Stomach (tissue), 9 donors: ENCODE data around the gene TEX30. TPM values are rescaled to one million over a fixed set of nuclear protein-coding genes. Genes with fewer than 3 reads are reported as not detected.

ENCODE experiments used
- DNase-seq, 2 donors: peaks; one replicate each; pipeline versions ENCODE4 v3.0.0 to v3.0.0-alpha.2; 2013 to 2019
- H3K27ac ChIP-seq, 5 donors: fragments of 200-600 bp in 4 of 5; sonication (generic) in 4 of 5; one replicate each; pipeline ENCODE4 v1.5.1; 2013 to 2019; ENCODE audit warnings: mild to moderate bottlenecking in 1 of 5, moderate library complexity in 1 of 5
- H3K27me3 ChIP-seq, 3 donors: fragments of 200-600 bp; sonication (generic); one replicate each; pipeline ENCODE4 v1.5.1; 2017 to 2019; ENCODE audit warnings: mixed run types in 1 of 3
- H3K36me3 ChIP-seq, 4 donors: fragments of 200-600 bp; sonication (generic); 1 replicate in 3 of 4; 2 replicates in 1 of 4; pipeline ENCODE4 v1.5.1; 2016 to 2019
- H3K4me1 ChIP-seq, 4 donors: fragments of 200-600 bp; sonication (generic); one replicate each; pipeline ENCODE4 v1.5.1; 2016 to 2019
- H3K4me3 ChIP-seq, 4 donors: fragments of 200-600 bp; sonication (generic) in 3 of 4; one replicate each; pipeline ENCODE4 v1.5.1; 2016 to 2019; ENCODE audit warnings: mild to moderate bottlenecking in 1 of 4
- H3K9me3 ChIP-seq, 4 donors: fragments of 200-600 bp; sonication (generic); one replicate each; pipeline ENCODE4 v1.5.1; 2016 to 2019
- CTCF ChIP-seq, 7 experiments: fragments of 450-650 bp in 4 of 7; fragments of 200-600 bp in 3 of 7; sonication (generic) in 3 of 7; IDR thresholded peaks; one replicate each; pipeline ENCODE4 v1.5.1; 2016 to 2019; ENCODE audit warnings: antibody characterized with exemption in 7 of 7, control low read depth in 2 of 7, mild to moderate bottlenecking in 1 of 7
- EP300 ChIP-seq: sonication (generic); formaldehyde crosslinking; IDR thresholded peaks from one replicate; pipeline ENCODE4 v1.6.1; 2017; ENCODE audit warnings: antibody characterized with exemption
- POLR2A ChIP-seq, 4 donors: fragments of 450-650 bp; IDR thresholded peaks; one replicate each; pipeline ENCODE4 v1.6.1; 2016; ENCODE audit warnings: antibody characterized with exemption in 4 of 4, control low read depth in 2 of 4, mild to moderate bottlenecking in 1 of 4, moderate library complexity in 1 of 4
- POLR2AphosphoS5 ChIP-seq, 3 donors: sonication (generic); formaldehyde crosslinking; IDR thresholded peaks; one replicate each; pipeline ENCODE4 v1.6.1; 2016; ENCODE audit warnings: antibody characterized with exemption in 3 of 3
- WGBS, 5 donors: extraction: QIAGEN DNeasy Blood & Tissue Kit in 3 of 5; methylation state at CpG; one replicate each; pipeline versions ENCODE4 v1.1.5 to v1.1.7; 2013 to 2018; 5-methylcytosine and 5-hydroxymethylcytosine counted together
- intact Hi-C: fragments of 100-400 bp; cut with DNase I; formaldehyde crosslinking; loops from one replicate; pipeline ENCODE4 v1.15.1; 2023; ENCODE audit warnings: low total_unique reads
- polyA plus RNA-seq, 3 donors: library from polyadenylated mRNA; stranded (reverse); fragments of 200-250 nt; gene quantifications; one replicate each; pipeline ENCODE4 v1.2.3, GENCODE V29; 2013
- total RNA-seq, 5 donors: library from RNA; depleted of rRNA; stranded (reverse); fragments of >200 nt; gene quantifications; one replicate each; pipeline versions ENCODE4 v1.1.0 to v1.2.3, GENCODE V29; 2014 to 2016
- donor health status: healthy with polysubstance abuse.
- donor health status: Bipolar disorder and iron deficiency.
- donor health status: healthy.

TEX30 gene
- total and polyA plus RNA-seq, 8 donors = 8.6 to 50.7 (median 11.6) TPM; not detected in 1

DNA sequence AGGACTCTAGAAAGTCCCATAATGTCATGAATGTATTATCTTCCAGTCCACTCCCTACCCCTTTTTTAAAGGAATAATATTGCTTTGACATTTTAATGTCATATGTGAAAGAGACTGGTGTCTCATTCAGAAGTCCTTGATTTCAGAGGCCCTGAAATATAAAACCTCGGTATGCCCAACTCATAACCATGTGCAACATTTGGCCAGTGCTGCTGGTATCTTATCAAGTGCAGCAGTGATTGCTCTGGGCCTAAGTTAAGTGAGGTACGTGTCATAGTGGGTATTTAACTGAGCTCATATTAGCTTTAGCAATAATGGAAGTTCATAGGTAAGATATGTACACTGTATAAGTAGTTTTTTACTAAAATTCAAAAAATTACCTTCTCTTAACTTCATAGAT lies 14.7 kb downstream of the TEX30 start:
- no peak for TF ChIP-seq POLR2AphosphoS5 (IDR thresholded peaks at IDR 0.05)
- no peak for TF ChIP-seq EP300
- Histone ChIP-seq H3K36me3 (no peaks in the 10 kb centered on the region), H3K4me1 (no peaks in the 10 kb centered on the region), H3K4me3 (no peak overlapping the region), H3K9me3 (no peaks in the 10 kb centered on the region), H3K27ac (no peak overlapping the region), H3K27me3 (no peaks in the 10 kb centered on the region)
- intact Hi-C loops = no loop called here
- no peak for DNase-seq
- 61 to 79% (median 62%) methylated on average over 2 of the region's 2 CpGs for WGBS, 5 donors

GRCh38 chr13:102757006-102757405 lies 16.6 kb downstream of the TEX30 start:
- Histone ChIP-seq H3K4me3 (no peak overlapping the region), H3K9me3 (peaks cover 0 to 3% (median 0%) of the 10 kb centered on the region in 4 donors), H3K27me3 (no peaks in the 10 kb centered on the region), H3K36me3 (no peaks in the 10 kb centered on the region), H3K4me1 (no peaks in the 10 kb centered on the region), H3K27ac (no peak overlapping the region)
- DNase-seq = no peak
- TF ChIP-seq POLR2A (IDR thresholded peaks at IDR 0.05) (no peak), EP300 (no peak), CTCF (IDR thresholded peaks at IDR 0.05) (no peak)
- WGBS, 5 donors = 83 to 90% (median 88%) methylated on average over 1 of the region's 1 CpG
- intact Hi-C loops = no loop called here

DNA sequence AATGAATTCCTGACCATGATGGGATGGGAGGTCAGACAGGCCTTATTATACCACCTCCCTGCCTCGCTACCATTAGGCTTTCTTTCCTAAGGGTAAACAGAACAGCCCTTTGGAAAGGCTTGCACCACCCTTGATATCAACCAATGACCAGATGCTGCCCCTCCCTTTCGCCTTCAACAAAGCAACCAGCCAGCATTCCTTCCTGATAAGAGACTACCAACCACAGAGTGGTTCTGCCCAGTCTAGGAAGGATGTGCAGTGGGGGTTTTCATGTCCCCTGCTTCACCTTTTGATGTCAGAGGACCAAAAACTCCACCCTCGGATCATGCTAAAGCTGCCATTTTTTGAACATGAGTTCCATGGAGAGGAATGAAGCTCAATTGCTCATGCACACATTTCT lies 21.7 kb downstream of the TEX30 start:
- Histone ChIP-seq H3K27me3 (no peaks in the 10 kb centered on the region), H3K27ac (no peak overlapping the region), H3K4me1 (no peaks in the 10 kb centered on the region), H3K36me3 (no peaks in the 10 kb centered on the region), H3K4me3 (no peak overlapping the region), H3K9me3 (peaks cover 0 to 10% (median 7%) of the 10 kb centered on the region in 4 donors)
- no peak for TF ChIP-seq EP300
- TF ChIP-seq CTCF (IDR thresholded peaks at IDR 0.05) = no peak
- no peak for TF ChIP-seq POLR2AphosphoS5 (IDR thresholded peaks at IDR 0.05)
- TF ChIP-seq POLR2A (IDR thresholded peaks at IDR 0.05) = no peak
- intact Hi-C loops = no loop called here
- WGBS, 5 donors = 71 to 84% (median 76%) methylated on average over 3 of the region's 3 CpGs
- no peak for DNase-seq

DNA sequence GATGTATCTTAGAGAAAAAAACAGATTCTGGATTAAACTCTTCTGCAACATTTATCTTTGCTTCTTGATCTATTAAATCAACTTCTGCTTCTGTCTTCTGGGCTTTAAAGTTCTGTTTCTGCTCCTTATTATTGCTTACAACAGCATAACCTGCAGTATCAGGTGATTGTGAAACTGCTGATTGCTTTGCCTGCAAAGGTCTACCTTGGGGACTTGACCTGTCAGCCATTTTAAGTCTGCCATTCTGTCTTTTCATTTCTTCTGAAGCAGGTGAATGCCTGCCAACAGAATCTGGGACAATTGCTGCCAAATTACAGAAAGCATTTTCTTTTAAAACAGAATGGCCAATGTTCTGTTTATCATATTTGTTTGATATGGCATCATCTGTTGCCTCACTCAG lies 31.1 kb downstream of the TEX30 start:
- no peaks in the 10 kb centered on the region for H3K36me3 ChIP-seq
- H3K4me1 ChIP-seq = no peaks in the 10 kb centered on the region
- peaks cover 2 to 60% (median 40%) of the 10 kb centered on the region in 4 donors for H3K9me3 ChIP-seq
- TF ChIP-seq POLR2A (IDR thresholded peaks at IDR 0.05) = no peak
- no peak for TF ChIP-seq POLR2AphosphoS5 (IDR thresholded peaks at IDR 0.05)
- TF ChIP-seq EP300 = no peak
- TF ChIP-seq CTCF (IDR thresholded peaks at IDR 0.05) = no peak
- intact Hi-C loops = no loop called here
- H3K27me3 ChIP-seq = peaks cover 0 to 5% (median 0%) of the 10 kb centered on the region in 3 donors
- DNase-seq = no peak
- no peak overlapping the region for H3K4me3 ChIP-seq
- H3K27ac ChIP-seq = no peak overlapping the region

DNA sequence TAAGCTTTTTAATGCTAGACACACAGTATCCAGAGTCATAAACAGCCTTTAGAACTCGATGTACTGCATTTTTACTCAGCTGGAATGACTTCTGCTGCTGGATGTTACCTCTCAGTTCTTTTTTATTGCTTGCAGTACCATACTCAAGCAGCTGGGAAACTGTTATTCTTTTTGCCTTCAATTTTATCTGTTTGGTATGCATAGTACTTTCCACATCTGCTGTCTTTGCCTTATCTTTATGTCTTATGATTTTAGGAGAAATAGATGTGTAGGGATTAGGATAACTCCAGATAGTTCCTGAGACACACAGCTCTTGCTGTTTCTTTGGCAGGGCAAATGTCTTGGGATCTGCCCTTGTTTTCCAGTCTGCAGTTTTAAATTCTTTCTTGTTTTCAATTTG lies 31.5 kb downstream of the TEX30 start:
- peaks cover 3 to 57% (median 38%) of the 10 kb centered on the region in 4 donors for H3K9me3 ChIP-seq
- no peak overlapping the region for H3K4me3 ChIP-seq
- no peak for DNase-seq
- intact Hi-C loops = no loop called here
- WGBS, 5 donors = 29 to 62% (median 58%) methylated on average over 1 of the region's 1 CpG
- TF ChIP-seq POLR2A (IDR thresholded peaks at IDR 0.05) = no peak
- TF ChIP-seq CTCF (IDR thresholded peaks at IDR 0.05) = no peak
- TF ChIP-seq EP300 = no peak
- no peak for TF ChIP-seq POLR2AphosphoS5 (IDR thresholded peaks at IDR 0.05)
- no peak overlapping the region for H3K27ac ChIP-seq
- H3K4me1 ChIP-seq = no peaks in the 10 kb centered on the region
- H3K27me3 ChIP-seq = peaks cover 0 to 5% (median 0%) of the 10 kb centered on the region in 3 donors
- H3K36me3 ChIP-seq = no peaks in the 10 kb centered on the region
